Upper lobe of left lung (tissue), 4 donors: Measurements from ENCODE around the gene SLC27A5.
"Not testable (repeated sequence)": the region's sequence is repeated elsewhere in the genome, so short reads cannot be mapped to it uniquely, and the experiment has no call there.

Experiments
- CTCF ChIP-seq, 6 experiments: fragments of 450-650 bp in 4 of 6; fragments of 200-600 bp in 2 of 6; sonication (generic) in 2 of 6; IDR thresholded peaks; one replicate each; pipeline ENCODE4 v1.5.1; 2016 to 2019; ENCODE audit warnings: antibody characterized with exemption in 6 of 6
- EP300 ChIP-seq, 4 donors: sonication (generic); formaldehyde crosslinking; IDR thresholded peaks; one replicate each; pipeline ENCODE4 v1.5.1; 2017; ENCODE audit warnings: antibody characterized with exemption in 4 of 4, control low read depth in 2 of 4
- POLR2A ChIP-seq, 4 donors: fragments of 450-650 bp; IDR thresholded peaks; one replicate each; pipeline ENCODE4 v1.5.1; 2016 to 2017; ENCODE audit warnings: antibody characterized with exemption in 4 of 4, mild to moderate bottlenecking in 2 of 4
- POLR2AphosphoS5 ChIP-seq, 2 donors: sonication (generic); formaldehyde crosslinking; IDR thresholded peaks; one replicate each; pipeline ENCODE4 v1.5.1; 2017; ENCODE audit warnings: antibody characterized with exemption in 2 of 2

GRCh38 chr19:58448860-58449259 is 62.9 kb downstream of the SLC27A5 start:
- TF ChIP-seq CTCF, POLR2A, POLR2AphosphoS5, EP300 (IDR thresholded peaks at IDR 0.05): not testable (repeated sequence)
